ENCODE data around the gene MEIOB. TPM values are rescaled to one million over a fixed set of nuclear protein-coding genes. Genes with fewer than 3 reads are reported as not detected.

Gene MEIOB
- total RNA-seq, 5 donors from 2014 or later (not counting 1 experiment from before 2014, with no cell fraction given): 0.26 TPM; not detected in 4

DNA sequence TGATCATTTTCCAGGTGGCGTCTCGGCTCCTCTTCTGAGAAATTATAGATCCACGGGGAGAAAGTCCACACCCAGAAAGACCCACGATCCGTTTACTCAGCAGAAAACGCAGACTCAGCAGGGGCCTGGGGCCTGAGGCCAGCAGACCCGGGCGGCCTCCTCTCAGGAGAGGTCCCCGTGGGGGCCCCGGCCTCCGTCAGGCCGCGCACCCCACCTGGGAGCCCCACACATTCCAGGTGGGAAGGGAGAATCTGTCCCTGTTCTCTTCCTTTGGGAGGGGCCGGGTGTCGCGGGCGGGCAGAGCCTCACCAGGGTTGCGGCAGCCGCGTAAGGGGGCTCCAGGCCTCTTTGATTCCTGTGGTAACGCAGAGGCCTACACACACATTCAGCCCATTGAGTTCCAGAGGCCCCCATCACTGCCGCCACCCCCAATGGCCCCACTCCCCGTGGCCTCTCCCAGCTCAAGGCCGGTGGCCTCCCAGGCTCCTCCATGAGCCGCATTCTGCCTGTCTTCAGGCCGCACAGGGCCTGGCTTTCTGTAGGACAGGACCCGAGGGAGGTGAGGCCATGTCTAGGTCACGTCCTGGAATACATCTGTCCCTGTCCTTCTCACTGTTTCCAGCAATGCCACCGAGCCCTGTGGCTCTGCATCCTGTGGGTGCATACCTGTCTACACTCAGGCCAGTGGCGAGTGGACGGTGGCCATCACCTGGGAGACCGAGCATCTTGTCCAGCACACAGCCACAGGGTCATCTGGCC, 76.9 kb downstream of the MEIOB start:
- no peak for DNase-seq
- POLR2A ChIA-PET: no interaction called here

DNA sequence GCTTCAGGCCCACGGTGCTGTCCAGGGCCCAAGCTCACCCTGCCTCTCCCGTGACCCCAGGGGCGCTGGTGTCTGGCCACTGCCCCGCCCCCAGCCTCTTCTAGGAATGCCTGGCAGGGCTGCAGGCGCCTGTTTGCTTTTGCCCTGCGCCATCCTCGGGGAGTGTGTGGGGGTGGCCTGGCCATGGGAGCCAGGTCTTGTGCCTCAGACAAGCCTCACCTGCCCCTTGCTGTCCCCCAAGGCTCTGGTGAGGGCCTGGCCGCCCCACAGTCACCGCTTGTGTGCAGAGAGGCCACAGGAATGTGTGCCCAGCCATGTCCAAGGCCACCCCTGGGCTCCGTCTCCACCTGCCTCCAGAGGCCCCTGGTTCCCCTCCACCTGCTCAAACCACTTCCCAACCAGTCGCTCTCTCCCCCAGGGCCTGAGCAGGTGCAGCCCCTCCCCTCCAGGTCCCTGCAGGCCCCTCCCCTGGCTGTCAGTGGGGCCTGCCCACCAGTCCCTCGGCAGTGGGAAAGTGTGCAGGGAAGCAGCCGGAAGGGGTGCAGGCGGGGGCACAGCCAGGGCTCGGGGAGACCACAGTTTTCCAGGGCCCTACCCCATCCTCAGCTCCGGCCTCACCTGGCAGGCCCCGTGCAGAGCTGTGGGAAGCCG, 77.6 kb downstream of the MEIOB start:
- Mint-ChIP-seq H3K9me3 (peaks cover 0 to 5% (median 0%) of the 10 kb centered on the region in 3 donors), H3K4me3 (no peak overlapping the region), H3K27ac (no peak overlapping the region), H3K4me1 (no peaks in the 10 kb centered on the region), H3K36me3 (peaks cover 3% of the 10 kb centered on the region), H3K27me3 (no peaks in the 10 kb centered on the region)
- H3K9me3 ChIP-seq: no peaks in the 10 kb centered on the region
- DNase-seq: no peak
- no peak overlapping the region for H3K4me3 ChIP-seq (ENCODE audit: control insufficient read depth in 1 of 2, extremely low read depth in 1 of 2, low read length in 1 of 2)
- ChIA-PET CTCF (no interaction called here), POLR2A (no interaction called here)
- 81% methylated on average over 14 of the region's 18 CpGs for WGBS (ENCODE audit: insufficient coverage)
- no peak for ATAC-seq (replicated peaks in 1 of 4)
- H3K4me1 ChIP-seq (ENCODE audit: control insufficient read depth in 1 of 2, extremely low read depth in 1 of 2, insufficient read depth in 2 of 2, low read length in 2 of 2): peaks cover 0 to 4% of the 10 kb centered on the region in 2 experiments
- peaks cover 10 to 11% of the 10 kb centered on the region in 2 donors for H3K36me3 ChIP-seq (ENCODE audit: control insufficient read depth in 2 of 2, extremely low read depth in 1 of 2, insufficient read depth in 1 of 2, low read length in 1 of 2)
- no peaks in the 10 kb centered on the region for H3K27me3 ChIP-seq (replicated peaks in 1 of 2; ENCODE audit: control insufficient read depth in 2 of 2, extremely low read depth in 1 of 2, insufficient read depth in 2 of 2, low read length in 1 of 2)
- H3K27ac ChIP-seq (ENCODE audit: low read length): no peak overlapping the region

More for the DNA sequence above, 76.9 kb downstream of the MEIOB start:
- Mint-ChIP-seq H3K9me3 (peaks cover 0 to 7% (median 0%) of the 10 kb centered on the region in 3 donors), H3K4me1 (no peaks in the 10 kb centered on the region), H3K36me3 (peaks cover 3% of the 10 kb centered on the region), H3K27ac (no peak overlapping the region), H3K4me3 (no peak overlapping the region), H3K27me3 (no peaks in the 10 kb centered on the region)
- H3K9me3 ChIP-seq: no peaks in the 10 kb centered on the region
- no peak for ATAC-seq (replicated peaks in 1 of 4)
- no peaks in the 10 kb centered on the region for H3K27me3 ChIP-seq (replicated peaks in 1 of 2; ENCODE audit: control insufficient read depth in 2 of 2, extremely low read depth in 1 of 2, insufficient read depth in 2 of 2, low read length in 1 of 2)
- H3K36me3 ChIP-seq (ENCODE audit: control insufficient read depth in 2 of 2, extremely low read depth in 1 of 2, insufficient read depth in 1 of 2, low read length in 1 of 2): peaks cover 3 to 4% of the 10 kb centered on the region in 2 donors
- 92% methylated on average over 17 of the region's 32 CpGs for WGBS (ENCODE audit: insufficient coverage)
- CTCF ChIA-PET: no interaction called here
- no peak overlapping the region for H3K4me3 ChIP-seq (ENCODE audit: control insufficient read depth in 1 of 2, extremely low read depth in 1 of 2, low read length in 1 of 2)
- H3K4me1 ChIP-seq (ENCODE audit: control insufficient read depth in 1 of 2, extremely low read depth in 1 of 2, insufficient read depth in 2 of 2, low read length in 2 of 2): peaks cover 0 to 4% of the 10 kb centered on the region in 2 experiments
- no peak overlapping the region for H3K27ac ChIP-seq (ENCODE audit: low read length)

DNA sequence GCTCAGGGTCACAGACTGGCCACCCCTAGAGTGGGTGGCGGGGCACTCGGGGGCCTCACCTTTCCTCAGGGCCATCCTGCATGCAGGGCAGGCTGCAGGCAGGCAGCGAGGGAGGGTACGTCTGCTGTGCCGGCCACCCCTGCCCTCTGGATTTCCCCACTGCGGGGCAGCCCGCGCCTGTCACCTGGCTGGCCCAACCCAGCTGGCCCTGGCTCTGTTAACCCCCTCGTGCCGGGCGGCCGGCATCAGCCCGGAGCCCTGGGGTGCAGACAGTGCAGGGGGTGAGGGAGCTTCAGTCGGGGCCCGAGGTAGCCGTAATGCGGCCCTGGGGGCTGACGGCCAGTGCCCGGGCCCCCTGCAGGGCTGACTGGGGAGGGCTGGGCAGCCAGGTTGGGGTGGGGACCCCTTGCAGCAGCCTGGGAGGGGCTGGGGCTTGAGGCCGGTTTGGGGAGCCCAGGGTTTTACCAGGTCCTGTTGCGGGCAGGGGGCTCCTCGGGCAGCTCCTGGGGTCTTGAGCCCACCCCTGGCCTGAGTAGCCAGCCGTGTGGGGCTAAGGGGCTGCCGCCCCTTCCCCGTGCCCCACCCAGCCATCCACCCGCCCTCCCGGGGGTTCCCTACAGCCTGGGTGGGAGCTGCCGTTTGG, 78.3 kb downstream of the MEIOB start, which contains the start of gene IGFALS:
Gene IGFALS, minus strand, starts transcription at position 128 of the 643 bp plus-strand sequence. Its CDS starts 53 bp downstream, at position 75.
- no peaks in the 10 kb centered on the region for H3K27me3 Mint-ChIP-seq
- no peak within 1 kb of the TSS for H3K27ac Mint-ChIP-seq
- no peak for ATAC-seq (replicated peaks in 1 of 4)
- POLR2A ChIA-PET: no interaction called here
- no peak within 1 kb of the TSS for H3K4me3 Mint-ChIP-seq
- H3K36me3 Mint-ChIP-seq: peaks cover 5% of the 10 kb centered on the region
- peaks cover 0 to 4% (median 1%) of the 10 kb centered on the region in 3 donors for H3K4me1 Mint-ChIP-seq
- Histone ChIP-seq H3K27me3 (replicated peaks in 1 of 2; ENCODE audit: control insufficient read depth in 2 of 2, extremely low read depth in 1 of 2, insufficient read depth in 2 of 2, low read length in 1 of 2) (no peaks in the 10 kb centered on the region), H3K36me3 (ENCODE audit: control insufficient read depth in 2 of 2, extremely low read depth in 1 of 2, insufficient read depth in 1 of 2, low read length in 1 of 2) (peaks cover 11 to 17% of the 10 kb centered on the region in 2 donors), H3K9me3 (no peaks in the 10 kb centered on the region), H3K4me3 (ENCODE audit: control insufficient read depth in 1 of 2, extremely low read depth in 1 of 2, low read length in 1 of 2) (no peak within 1 kb of the TSS), H3K4me1 (ENCODE audit: control insufficient read depth in 1 of 2, extremely low read depth in 1 of 2, insufficient read depth in 2 of 2, low read length in 2 of 2) (peaks cover 0 to 6% of the 10 kb centered on the region in 2 experiments), H3K27ac (ENCODE audit: low read length) (no peak within 1 kb of the TSS)
- CTCF ChIA-PET: no interaction called here
- 87% methylated on average over 26 of the region's 28 CpGs for WGBS (ENCODE audit: insufficient coverage)
- no peak for DNase-seq
- H3K9me3 Mint-ChIP-seq: no peaks in the 10 kb centered on the region

DNA sequence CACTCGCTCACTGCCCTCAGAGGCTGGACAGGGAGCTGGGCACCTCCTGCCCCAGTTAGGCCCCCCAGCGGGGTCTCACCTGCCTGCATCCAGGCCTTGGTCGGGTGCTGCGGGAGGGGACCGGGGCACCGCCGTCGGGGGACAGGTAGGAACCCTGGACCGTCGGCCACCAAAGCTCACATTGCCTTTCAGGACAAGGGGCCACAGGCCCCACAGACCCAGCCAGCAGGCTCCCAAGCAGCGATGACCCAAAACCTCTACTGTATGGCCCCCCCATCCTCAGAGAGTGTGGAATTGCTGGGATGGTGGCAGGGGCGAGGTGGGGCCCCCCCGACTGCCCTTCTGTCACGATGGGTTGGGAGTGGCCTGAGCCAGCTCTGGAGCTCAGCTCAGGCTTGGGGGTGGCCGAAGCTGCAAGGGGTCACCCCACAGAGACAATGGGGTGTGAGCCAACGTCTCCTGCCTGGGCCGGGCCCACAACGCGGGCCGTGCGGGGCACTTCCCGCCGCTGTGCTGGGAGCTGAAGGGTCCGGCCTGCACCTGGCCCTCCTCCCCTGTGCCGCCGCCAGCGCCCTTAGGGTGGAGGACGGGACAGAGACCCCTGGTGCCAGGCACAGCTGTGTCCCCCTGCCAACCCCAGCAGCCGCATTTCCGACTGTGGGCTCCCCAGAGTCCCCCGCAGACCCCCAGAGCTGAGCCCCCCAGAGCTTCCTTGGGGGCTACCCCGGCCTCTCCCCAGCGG, 79.0 kb downstream of the MEIOB start:
- WGBS (ENCODE audit: insufficient coverage): 96% methylated on average over 32 of the region's 33 CpGs
- Histone ChIP-seq H3K4me1 (ENCODE audit: control insufficient read depth in 1 of 2, extremely low read depth in 1 of 2, insufficient read depth in 2 of 2, low read length in 2 of 2) (peaks cover 0 to 7% of the 10 kb centered on the region in 2 experiments), H3K27ac (ENCODE audit: low read length) (no peak overlapping the region), H3K9me3 (no peaks in the 10 kb centered on the region), H3K4me3 (ENCODE audit: control insufficient read depth in 1 of 2, extremely low read depth in 1 of 2, low read length in 1 of 2) (no peak overlapping the region), H3K27me3 (replicated peaks in 1 of 2; ENCODE audit: control insufficient read depth in 2 of 2, extremely low read depth in 1 of 2, insufficient read depth in 2 of 2, low read length in 1 of 2) (no peaks in the 10 kb centered on the region), H3K36me3 (ENCODE audit: control insufficient read depth in 2 of 2, extremely low read depth in 1 of 2, insufficient read depth in 1 of 2, low read length in 1 of 2) (peaks cover 12 to 24% of the 10 kb centered on the region in 2 donors)
- Mint-ChIP-seq H3K4me3 (no peak overlapping the region), H3K9me3 (no peaks in the 10 kb centered on the region), H3K36me3 (peaks cover 5% of the 10 kb centered on the region), H3K27ac (no peak overlapping the region), H3K27me3 (no peaks in the 10 kb centered on the region), H3K4me1 (peaks cover 0 to 4% (median 1%) of the 10 kb centered on the region in 3 donors)
- POLR2A ChIA-PET: interaction anchor here in 1 of 2 donors (0.6 kb wide), 1 partner anchor 134 kb away, joined by 5 read pairs; no protein-coding TSS in a partner anchor
- CTCF ChIA-PET: no interaction called here
- no peak for DNase-seq
- ATAC-seq (replicated peaks in 1 of 4): no peak

DNA sequence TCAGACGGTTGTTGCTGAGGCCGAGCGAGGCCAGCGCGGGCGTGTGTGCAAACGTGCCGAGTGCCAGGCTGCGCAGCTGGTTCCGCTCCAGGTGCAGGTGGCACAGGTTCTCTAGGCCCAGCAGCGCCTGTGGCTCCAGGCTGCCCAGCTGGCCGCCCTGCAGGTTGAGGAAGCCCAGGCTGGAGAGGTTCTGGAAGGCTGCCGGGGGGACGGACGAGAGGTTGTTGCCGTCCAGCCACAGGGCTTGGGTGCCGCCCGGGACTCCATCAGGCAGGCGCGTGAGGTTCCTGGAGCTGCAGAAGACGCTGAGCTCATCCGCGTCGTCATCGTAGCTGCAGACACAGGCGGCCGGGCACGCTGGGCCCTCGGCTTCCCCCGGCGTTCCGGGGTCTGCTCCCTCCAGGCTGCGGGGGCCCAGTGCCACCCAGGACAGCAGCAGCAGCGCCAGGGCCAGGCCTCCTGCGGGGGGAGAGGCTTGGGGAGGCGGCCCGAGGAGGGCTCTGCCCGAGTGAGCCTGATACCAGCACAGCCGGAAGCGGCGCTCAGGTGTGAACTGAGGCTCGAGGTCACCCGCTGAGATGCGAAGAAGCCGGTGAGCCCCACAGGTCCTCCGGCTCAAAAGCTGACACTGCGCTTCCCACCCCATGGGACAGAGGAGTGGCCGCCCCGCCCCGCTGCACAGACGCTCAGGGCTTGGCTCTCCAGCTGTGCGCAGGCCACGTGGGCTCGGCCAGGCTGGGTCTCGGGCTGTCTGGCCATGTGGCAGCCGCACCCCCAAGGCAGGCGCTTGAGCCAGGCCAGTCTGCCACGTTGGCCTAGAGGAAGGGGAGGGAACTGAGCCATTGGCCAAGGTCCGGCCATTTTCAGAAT, 79.8 kb downstream of the MEIOB start:
- Histone ChIP-seq H3K9me3 (no peaks in the 10 kb centered on the region), H3K4me1 (ENCODE audit: control insufficient read depth in 1 of 2, extremely low read depth in 1 of 2, insufficient read depth in 2 of 2, low read length in 2 of 2) (peaks cover 0 to 9% of the 10 kb centered on the region in 2 experiments), H3K4me3 (ENCODE audit: control insufficient read depth in 1 of 2, extremely low read depth in 1 of 2, low read length in 1 of 2) (no peak overlapping the region), H3K27me3 (replicated peaks in 1 of 2; ENCODE audit: control insufficient read depth in 2 of 2, extremely low read depth in 1 of 2, insufficient read depth in 2 of 2, low read length in 1 of 2) (no peaks in the 10 kb centered on the region), H3K36me3 (ENCODE audit: control insufficient read depth in 2 of 2, extremely low read depth in 1 of 2, insufficient read depth in 1 of 2, low read length in 1 of 2) (peaks cover 14 to 32% of the 10 kb centered on the region in 2 donors), H3K27ac (ENCODE audit: low read length) (no peak overlapping the region)
- WGBS (ENCODE audit: insufficient coverage): 96% methylated on average over 54 of the region's 59 CpGs
- Mint-ChIP-seq H3K36me3 (peaks cover 5% of the 10 kb centered on the region), H3K27ac (no peak overlapping the region), H3K4me1 (peaks cover 0 to 4% (median 1%) of the 10 kb centered on the region in 3 donors), H3K27me3 (no peaks in the 10 kb centered on the region), H3K4me3 (no peak overlapping the region), H3K9me3 (no peaks in the 10 kb centered on the region)
- ATAC-seq (replicated peaks in 1 of 4) (no peak), DNase-seq (no peak)
- CTCF ChIA-PET: no interaction called here
- POLR2A ChIA-PET: interaction anchor here in 1 of 2 donors (0.6 kb wide), 1 partner anchor 135 kb away, joined by 5 read pairs; no protein-coding TSS in a partner anchor
